22Rv1 (cell line): ENCODE data around the gene TGFBR2.

Source experiments
- CTCF ChIP-seq: fragments of 450-650 bp; IDR thresholded peaks from 2 replicates; pipeline ENCODE4 v1.5.1; 2017; ENCODE audit warnings: mild to moderate bottlenecking
- ZFX ChIP-seq: fragments of 450-650 bp; IDR thresholded peaks from 2 replicates; pipeline ENCODE4 v1.6.1; 2017; ENCODE audit warnings: antibody characterized with exemption, borderline replicate concordance

GRCh38 chr3:30700702-30701321, 94.4 kb downstream of the TGFBR2 start:
- no peak for TF ChIP-seq CTCF
- TF ChIP-seq ZFX, result no peak
